Stimulated activated CD4-positive, alpha-beta T cell treated with anti-CD3 and anti-CD28 coated beads, Interleukin-2, amount 100 ng/mL, for 4 hours (primary cell): ENCODE results near the gene EPHB1.
"Not testable (repeated sequence)": the region's sequence is repeated elsewhere in the genome, so short reads cannot be mapped to it uniquely, and the experiment has no call there.

Source experiments
- DNase-seq: peaks from one replicate; pipeline ENCODE4 v3.0.0-alpha.2; 2020; ENCODE audit warnings: low read depth

The EPHB1 gene

GRCh38 chr3:134777341-134777740 is 17.7 kb upstream of the EPHB1 start:
- DNase-seq, result no peak

- not testable (repeated sequence) for DNase-seq
These were observed 6.8 kb upstream of the EPHB1 start for GRCh38 chr3:134788283-134788682.

GRCh38 chr3:134790065-134790464 is 5.0 kb upstream of the EPHB1 start:
- no peak for DNase-seq

GRCh38 chr3:134791992-134792391 is 3.1 kb upstream of the EPHB1 start:
- DNase-seq, result no peak

- no peak for DNase-seq
These were observed 2.4 kb upstream of the EPHB1 start for GRCh38 chr3:134792700-134793099.

GRCh38 chr3:134793562-134793961 is 1.5 kb upstream of the EPHB1 start:
- no peak for DNase-seq

GRCh38 chr3:134794323-134794722 is 737 bp upstream of the EPHB1 start:
- no peak for DNase-seq

- DNase-seq, result no peak
These were observed 753 bp downstream of the EPHB1 start for GRCh38 chr3:134795746-134796280.

GRCh38 chr3:134796281-134797056 is 1.4 kb downstream of the EPHB1 start:
- DNase-seq, result no peak

- DNase-seq, result no peak
These were observed 2.1 kb downstream of the EPHB1 start for GRCh38 chr3:134797057-134797740.

GRCh38 chr3:134797741-134798451 is 2.8 kb downstream of the EPHB1 start:
- no peak for DNase-seq

- DNase-seq, result no peak
These were observed 3.7 kb downstream of the EPHB1 start for GRCh38 chr3:134798681-134799311.

- DNase-seq, result no peak
These were observed 4.3 kb downstream of the EPHB1 start for GRCh38 chr3:134799393-134799792.

GRCh38 chr3:134801204-134801958 is 6.3 kb downstream of the EPHB1 start:
- DNase-seq, result no peak

- no peak for DNase-seq
These were observed 7.5 kb downstream of the EPHB1 start for GRCh38 chr3:134802428-134803050.

GRCh38 chr3:134803051-134803505 is 8.0 kb downstream of the EPHB1 start:
- no peak for DNase-seq

- DNase-seq, result no peak
These were observed 8.6 kb downstream of the EPHB1 start for GRCh38 chr3:134803652-134804051.

GRCh38 chr3:134804508-134805480 is 9.7 kb downstream of the EPHB1 start:
- DNase-seq, result no peak

GRCh38 chr3:134807189-134807588 is 12.1 kb downstream of the EPHB1 start:
- no peak for DNase-seq

- no peak for DNase-seq
These were observed 13.8 kb downstream of the EPHB1 start for GRCh38 chr3:134808835-134809234.
